ENCODE results near the gene SLCO3A1. TPM values are rescaled to one million over a fixed set of nuclear protein-coding genes. Genes with fewer than 3 reads are reported as not detected.
A peak's percentile ranks its signal among the peaks of the same experiment; 100 is the strongest.

The SLCO3A1 gene
- total and polyA plus RNA-seq, 12 donors: 33.9 to 57.2 (median 46.4) TPM

GRCh38 chr15:92003515-92004067 lies 150.1 kb downstream of the SLCO3A1 start:
- Histone ChIP-seq H3K4me3 (no peak overlapping the region), H3K9me3 (no peaks in the 10 kb centered on the region), H3K27ac (no peak overlapping the region), H3K27me3 (no peaks in the 10 kb centered on the region), H3K4me1 (peaks cover 0 to 47% (median 19%) of the 10 kb centered on the region in 9 donors), H3K36me3 (no peaks in the 10 kb centered on the region)
- ATAC-seq (peak in 6 of 8 donors; percentile 41 to 86 (median 69)), DNase-seq (no peak)
- 59 to 74% methylated on average over 9 of the region's 9 CpGs for WGBS, 2 donors
- no peak for TF ChIP-seq CTCF (IDR thresholded peaks at IDR 0.05)
- intact Hi-C loops (cut with DNase I): loop anchor here in 1 of 10 donors (10.0 kb wide), 1 partner anchor 51 kb away; no protein-coding TSS in a partner anchor

GRCh38 chr15:92005154-92005553 lies 151.6 kb downstream of the SLCO3A1 start:
- intact Hi-C loops (cut with DNase I): loop anchor here in 2 of 10 donors (5.0 to 10.0 kb wide), 2 partner anchors 50 to 57 kb away; no protein-coding TSS in a partner anchor
- no peaks in the 10 kb centered on the region for H3K9me3 ChIP-seq
- H3K4me3 ChIP-seq: no peak overlapping the region
- H3K36me3 ChIP-seq: no peaks in the 10 kb centered on the region
- H3K27me3 ChIP-seq: no peaks in the 10 kb centered on the region
- no peak for TF ChIP-seq CTCF (IDR thresholded peaks at IDR 0.05)
- DNase-seq (no peak), ATAC-seq (no peak)
- WGBS, 2 donors: 91 to 94% methylated on average over 6 of the region's 6 CpGs
- H3K27ac ChIP-seq: no peak overlapping the region
- peaks cover 2 to 54% (median 33%) of the 10 kb centered on the region in 9 donors for H3K4me1 ChIP-seq

GRCh38 chr15:92006186-92007028 lies 152.9 kb downstream of the SLCO3A1 start:
- DNase-seq: no peak
- H3K9me3 ChIP-seq: no peaks in the 10 kb centered on the region
- no peaks in the 10 kb centered on the region for H3K27me3 ChIP-seq
- WGBS, 2 donors: 83 to 88% methylated on average over 7 of the region's 7 CpGs
- no peak overlapping the region for H3K4me3 ChIP-seq
- no peaks in the 10 kb centered on the region for H3K36me3 ChIP-seq
- TF ChIP-seq CTCF (IDR thresholded peaks at IDR 0.05): no peak
- no peak for ATAC-seq
- H3K4me1 ChIP-seq: peaks cover 2 to 51% (median 39%) of the 10 kb centered on the region in 9 donors
- intact Hi-C loops (cut with DNase I): loop anchor here in 2 of 10 donors (5.0 to 10.0 kb wide), 2 partner anchors 48 to 56 kb away; no protein-coding TSS in a partner anchor
- H3K27ac ChIP-seq: no peak overlapping the region

- ATAC-seq (peak in 6 of 8 donors; percentile 29 to 66 (median 58)), DNase-seq (no peak)
- intact Hi-C loops (cut with DNase I): loop anchor here in 2 of 10 donors (5.0 to 10.0 kb wide), 2 partner anchors 46 to 53 kb away; no protein-coding TSS in a partner anchor
- WGBS, 2 donors: 50 to 52% methylated on average over 6 of the region's 6 CpGs
- Histone ChIP-seq H3K27ac (peak overlapping the region in 9 of 10 donors; percentile 18 to 75 (median 33)), H3K9me3 (no peaks in the 10 kb centered on the region), H3K4me3 (no peak overlapping the region), H3K4me1 (peaks cover 7 to 66% (median 52%) of the 10 kb centered on the region in 9 donors), H3K36me3 (no peaks in the 10 kb centered on the region), H3K27me3 (no peaks in the 10 kb centered on the region)
- TF ChIP-seq CTCF (IDR thresholded peaks at IDR 0.05): no peak
Observed at GRCh38 chr15:92009162-92009561, 155.7 kb downstream of the SLCO3A1 start.

Measured in heart right ventricle (tissue), 16 donors.